CD4-positive, alpha-beta T cell (primary cell): ENCODE measurements around the gene MEGF11. TPM values are rescaled to one million over a fixed set of nuclear protein-coding genes. Genes with fewer than 3 reads are reported as not detected.

Experiments used
- ATAC-seq: fragments of 200-7000 bp; cut with Tn5 transposase; one replicate; pipeline ENCODE4 v1.10.0; 2022; ENCODE audit warnings: mild to moderate bottlenecking; ENCODE audit not compliant: poor library complexity
- CTCF ChIA-PET: fragments of 350-600 bp; sonication (Branson Sonifier 250); formaldehyde crosslinking; loops from one replicate; lab custom pipeline; 2021; ENCODE audit warnings: antibody characterized with exemption, inconsistent platforms; lab: Charles Lee
- POLR2A ChIA-PET: fragments of 350-600 bp; sonication (Branson Sonifier 250); formaldehyde crosslinking; loops from one replicate; lab custom pipeline; 2021; ENCODE audit warnings: antibody characterized with exemption, inconsistent platforms; lab: Charles Lee
- DNase-seq, 14 experiments: peaks; one replicate each; pipeline ENCODE4 v3.0.0-alpha.2; 2013 to 2020; ENCODE audit warnings: mixed read lengths in 2 of 14
- H3K27ac ChIP-seq, 2 donors: one replicate each; pipeline versions ENCODE4 v1.5.1 to v1.7.0; 2013; ENCODE audit warnings: low read length in 2 of 2, low read depth in 1 of 2, mild to moderate bottlenecking in 1 of 2
- H3K27me3 ChIP-seq, 2 experiments: 1 replicate in 1 of 2; 2 replicates in 1 of 2; pipeline versions ENCODE4 v1.6.1 to v1.7.0; 2013; ENCODE audit warnings: low read length in 2 of 2, control low read depth in 1 of 2, mild to moderate bottlenecking in 1 of 2, moderate library complexity in 1 of 2; ENCODE audit not compliant: insufficient read depth in 2 of 2, control insufficient read depth in 1 of 2
- H3K36me3 ChIP-seq: one replicate; pipeline ENCODE4 v1.6.1; 2013; ENCODE audit warnings: low read length, control low read depth; ENCODE audit not compliant: insufficient read depth
- H3K4me1 ChIP-seq: one replicate; pipeline ENCODE4 v1.6.1; 2013; ENCODE audit warnings: low read length, control low read depth; ENCODE audit not compliant: insufficient read depth
- H3K4me3 ChIP-seq: one replicate; pipeline ENCODE4 v1.5.1; 2013; ENCODE audit warnings: mild to moderate bottlenecking, low read length, moderate library complexity
- H3K9me3 ChIP-seq, 2 experiments: 1 replicate in 1 of 2; 2 replicates in 1 of 2; pipeline versions ENCODE4 v1.6.1 to v1.7.0; 2013; ENCODE audit warnings: low read length in 2 of 2, mild to moderate bottlenecking in 2 of 2, control low read depth in 1 of 2, moderate library complexity in 1 of 2; ENCODE audit not compliant: control insufficient read depth in 1 of 2, insufficient read depth in 1 of 2
- H3K27ac Mint-ChIP-seq: one replicate; pipeline ENCODE4 v1.8.0; 2020; ENCODE audit warnings: mixed read lengths
- H3K27me3 Mint-ChIP-seq: one replicate; pipeline ENCODE4 v1.8.0; 2021; ENCODE audit warnings: mixed read lengths
- H3K36me3 Mint-ChIP-seq: one replicate; pipeline ENCODE4 v1.8.0; 2021; ENCODE audit warnings: low read depth, mixed read lengths
- H3K4me1 Mint-ChIP-seq: one replicate; pipeline ENCODE4 v1.8.0; 2021; ENCODE audit warnings: low read depth, mixed read lengths
- H3K4me3 Mint-ChIP-seq: one replicate; pipeline ENCODE4 v1.8.0; 2020; ENCODE audit warnings: mild to moderate bottlenecking, mixed read lengths
- H3K9me3 Mint-ChIP-seq: one replicate; pipeline ENCODE4 v1.8.0; 2020; ENCODE audit warnings: mixed read lengths
- CTCF ChIP-seq: fragments of 200-600 bp; IDR thresholded peaks from one replicate; pipeline ENCODE4 v1.8.0; 2022; ENCODE audit warnings: antibody characterized with exemption, mild to moderate bottlenecking
- intact Hi-C, 2 experiments: fragments of 100-400 bp; cut with DNase I in 1 of 2; cut with micrococcal nuclease in 1 of 2; formaldehyde crosslinking; loops; one replicate each; pipeline versions ENCODE4 v1.15.1 to v1.9.0; 2023 to 2025; cut with DNase I, micrococcal nuclease
- total RNA-seq, 174 experiments: library from RNA in 2 of 174; stranded (reverse) in 2 of 174; gene quantifications; one replicate each; pipeline ENCODE4 v1.2.3 and lab custom pipeline; 2021 to 2026

Gene MEGF11
- total RNA-seq, 2 experiments from 2014 or later: not detected

- Mint-ChIP-seq H3K9me3 (no peaks in the 10 kb centered on the region), H3K4me1 (no peaks in the 10 kb centered on the region)
Measured at GRCh38 chr15:66228807-66229735, 24.5 kb downstream of the MEGF11 start.

GRCh38 chr15:66226736-66227135 lies 26.8 kb downstream of the MEGF11 start:
- TF ChIP-seq CTCF: no peak
- H3K36me3 ChIP-seq: no peaks in the 10 kb centered on the region
- no peaks in the 10 kb centered on the region for H3K4me1 Mint-ChIP-seq

More at GRCh38 chr15:66228807-66229735, 24.5 kb downstream of the MEGF11 start:
- Mint-ChIP-seq H3K4me3 (no peak overlapping the region), H3K27me3 (peaks cover 5% of the 10 kb centered on the region), H3K36me3 (no peaks in the 10 kb centered on the region), H3K27ac (no peak overlapping the region)
- Histone ChIP-seq H3K27ac (no peak overlapping the region), H3K9me3 (peaks cover 0 to 9% of the 10 kb centered on the region in 2 experiments), H3K27me3 (no peaks in the 10 kb centered on the region), H3K4me3 (no peak overlapping the region), H3K4me1 (no peaks in the 10 kb centered on the region), H3K36me3 (no peaks in the 10 kb centered on the region)
- intact Hi-C loops: no loop called here
- ChIA-PET CTCF (no interaction called here), POLR2A (no interaction called here)
- ATAC-seq (no peak), DNase-seq (no peak)
- TF ChIP-seq CTCF: no peak

DNA sequence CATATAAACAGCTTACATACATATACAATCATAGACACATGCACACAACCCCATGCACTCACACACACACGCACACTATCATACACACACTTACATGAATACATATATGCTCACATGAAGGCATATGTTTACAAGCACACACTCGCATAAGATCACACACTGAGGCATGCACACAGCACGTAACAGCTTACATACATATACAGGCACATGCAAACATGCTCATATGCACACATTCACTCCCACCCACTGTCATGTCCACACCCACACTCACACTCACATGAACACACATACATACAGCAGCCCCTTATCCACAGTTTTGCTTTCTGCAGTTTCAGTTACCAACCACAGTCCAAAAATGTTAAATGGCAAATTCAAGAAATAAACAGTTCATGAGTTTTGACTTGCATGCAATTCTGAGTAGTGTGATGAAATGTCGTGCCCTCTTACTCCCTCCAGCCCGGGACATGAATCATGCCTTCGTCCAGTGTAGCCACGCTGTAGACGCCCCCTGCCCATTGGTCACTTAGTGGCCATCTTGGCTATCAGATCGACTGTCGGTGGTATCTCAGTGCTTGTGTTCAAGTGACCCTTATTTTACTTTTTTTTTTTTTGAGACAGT lies 27.8 kb downstream of the MEGF11 start:
- CTCF ChIA-PET: no interaction called here
- Mint-ChIP-seq H3K27ac (no peak overlapping the region), H3K4me3 (no peak overlapping the region), H3K27me3 (peaks cover 21% of the 10 kb centered on the region), H3K9me3 (no peaks in the 10 kb centered on the region), H3K36me3 (no peaks in the 10 kb centered on the region), H3K4me1 (no peaks in the 10 kb centered on the region)
- Histone ChIP-seq H3K4me3 (no peak overlapping the region), H3K9me3 (peaks cover 0 to 9% of the 10 kb centered on the region in 2 experiments), H3K27me3 (no peaks in the 10 kb centered on the region), H3K36me3 (no peaks in the 10 kb centered on the region), H3K4me1 (no peaks in the 10 kb centered on the region), H3K27ac (no peak overlapping the region)
- no peak for TF ChIP-seq CTCF
- ATAC-seq (no peak), DNase-seq (no peak)
- POLR2A ChIA-PET: no interaction called here
- intact Hi-C loops: no loop called here

More at GRCh38 chr15:66226736-66227135, 26.8 kb downstream of the MEGF11 start:
- no peak overlapping the region for H3K4me3 Mint-ChIP-seq
- intact Hi-C loops: no loop called here
- POLR2A ChIA-PET: no interaction called here
- Histone ChIP-seq H3K9me3 (peaks cover 0 to 9% of the 10 kb centered on the region in 2 experiments), H3K4me3 (no peak overlapping the region), H3K27ac (no peak overlapping the region), H3K27me3 (no peaks in the 10 kb centered on the region), H3K4me1 (no peaks in the 10 kb centered on the region)
- H3K27ac Mint-ChIP-seq: no peak overlapping the region
- DNase-seq: no peak
- no peaks in the 10 kb centered on the region for H3K36me3 Mint-ChIP-seq
- peaks cover 16% of the 10 kb centered on the region for H3K27me3 Mint-ChIP-seq
- CTCF ChIA-PET: no interaction called here
- no peak for ATAC-seq
- no peaks in the 10 kb centered on the region for H3K9me3 Mint-ChIP-seq
